ACC112 (cell line): ENCODE results near the gene TEX26.

ENCODE experiments used
- H2AFZ ChIP-seq: fragments of 200-600 bp; sonication (generic); one replicate; pipeline ENCODE4 v1.6.0; 2017; ENCODE audit warnings: antibody characterized with exemption, low read length; ENCODE audit not compliant: unreplicated experiment
- H3K27ac ChIP-seq: fragments of 200-600 bp; sonication (generic); 2 replicates; pipeline ENCODE4 v1.5.1; 2014; ENCODE audit warnings: low read depth, mild to moderate bottlenecking, antibody characterized with exemption, low read length, moderate library complexity
- H3K27me3 ChIP-seq: fragments of 200-600 bp; sonication (generic); 2 replicates; pipeline ENCODE4 v1.6.1; 2014; ENCODE audit warnings: mild to moderate bottlenecking, antibody characterized with exemption, low read length, moderate library complexity, mixed read lengths; ENCODE audit not compliant: insufficient read depth
- H3K36me3 ChIP-seq: fragments of 200-600 bp; sonication (generic); 2 replicates; pipeline ENCODE4 v1.6.1; 2016; ENCODE audit warnings: mild to moderate bottlenecking, antibody characterized with exemption, low read length, moderate library complexity, mixed read lengths; ENCODE audit not compliant: insufficient read depth
- H3K4me1 ChIP-seq: fragments of 200-600 bp; sonication (generic); one replicate; pipeline ENCODE4 v1.6.1; 2016; ENCODE audit warnings: low read length, mixed read lengths; ENCODE audit not compliant: insufficient read depth, unreplicated experiment, control insufficient read depth
- H3K4me3 ChIP-seq: fragments of 200-600 bp; sonication (generic); 2 replicates; pipeline ENCODE4 v1.5.1; 2014; ENCODE audit warnings: mild to moderate bottlenecking, low read depth, low read length
- H3K79me2 ChIP-seq: fragments of 200-600 bp; sonication (generic); one replicate; pipeline ENCODE4 v1.6.0; 2016; ENCODE audit warnings: low read length; ENCODE audit not compliant: control insufficient read depth, unreplicated experiment, insufficient read depth

TEX26 gene

GRCh38 chr13:31012655-31013024 is 80.2 kb downstream of the TEX26 start:
- H3K27me3 ChIP-seq, result peaks cover 5% of the 10 kb centered on the region; the same call in 1 of the 2 replicates

GRCh38 chr13:31014456-31014855 is 82.0 kb downstream of the TEX26 start:
- H3K4me3 ChIP-seq, result no peak overlapping the region
- no peaks in the 10 kb centered on the region for H3K36me3 ChIP-seq
- no peaks in the 10 kb centered on the region for H3K4me1 ChIP-seq
- peaks cover 12% of the 10 kb centered on the region; the same call in 1 of the 2 replicates for H3K27me3 ChIP-seq
- no peak overlapping the region for H3K27ac ChIP-seq
- no peak overlapping the region for H2AFZ ChIP-seq
- H3K79me2 ChIP-seq, result no peaks in the 10 kb centered on the region

More at GRCh38 chr13:31012655-31013024, 80.2 kb downstream of the TEX26 start:
- Histone ChIP-seq H2AFZ (no peak overlapping the region), H3K36me3 (no peaks in the 10 kb centered on the region), H3K4me1 (no peaks in the 10 kb centered on the region), H3K4me3 (no peak overlapping the region), H3K27ac (no peak overlapping the region), H3K79me2 (no peaks in the 10 kb centered on the region)

- no peak overlapping the region for H3K27ac ChIP-seq
- H3K79me2 ChIP-seq, result no peaks in the 10 kb centered on the region
- H3K4me1 ChIP-seq, result no peaks in the 10 kb centered on the region
- no peak overlapping the region for H3K4me3 ChIP-seq
- no peaks in the 10 kb centered on the region for H3K36me3 ChIP-seq
- no peak overlapping the region for H2AFZ ChIP-seq
- peaks cover 12% of the 10 kb centered on the region; the same call in 1 of the 2 replicates for H3K27me3 ChIP-seq
Observed at GRCh38 chr13:31015199-31015598, 82.7 kb downstream of the TEX26 start.

- Histone ChIP-seq H2AFZ (no peak overlapping the region), H3K27ac (no peak overlapping the region), H3K4me3 (no peak overlapping the region), H3K4me1 (no peaks in the 10 kb centered on the region), H3K36me3 (no peaks in the 10 kb centered on the region), H3K27me3 (peaks cover 12% of the 10 kb centered on the region; the same call in 1 of the 2 replicates), H3K79me2 (no peaks in the 10 kb centered on the region)
Observed at GRCh38 chr13:31016342-31017325, 84.2 kb downstream of the TEX26 start.

GRCh38 chr13:31018511-31018910 is 86.1 kb downstream of the TEX26 start:
- Histone ChIP-seq H3K79me2 (no peaks in the 10 kb centered on the region), H2AFZ (no peak overlapping the region), H3K4me1 (no peaks in the 10 kb centered on the region), H3K27ac (no peak overlapping the region), H3K27me3 (peaks cover 12% of the 10 kb centered on the region; the same call in 1 of the 2 replicates), H3K4me3 (no peak overlapping the region), H3K36me3 (no peaks in the 10 kb centered on the region)

- Histone ChIP-seq H2AFZ (no peak overlapping the region), H3K4me1 (no peaks in the 10 kb centered on the region), H3K79me2 (no peaks in the 10 kb centered on the region), H3K4me3 (no peak overlapping the region), H3K27me3 (peaks cover 15% of the 10 kb centered on the region; the same call in 1 of the 2 replicates), H3K36me3 (no peaks in the 10 kb centered on the region), H3K27ac (no peak overlapping the region)
Observed at GRCh38 chr13:31020996-31021395, 88.5 kb downstream of the TEX26 start.

GRCh38 chr13:31022288-31022895 is 89.9 kb downstream of the TEX26 start:
- H3K79me2 ChIP-seq, result no peaks in the 10 kb centered on the region
- no peak overlapping the region for H3K4me3 ChIP-seq
- no peaks in the 10 kb centered on the region for H3K4me1 ChIP-seq
- H3K36me3 ChIP-seq, result no peaks in the 10 kb centered on the region
- H3K27ac ChIP-seq, result no peak overlapping the region
- no peak overlapping the region for H2AFZ ChIP-seq
- H3K27me3 ChIP-seq, result peaks cover 13% of the 10 kb centered on the region; the same call in 1 of the 2 replicates

- H3K36me3 ChIP-seq, result no peaks in the 10 kb centered on the region
- H3K4me1 ChIP-seq, result no peaks in the 10 kb centered on the region
- no peaks in the 10 kb centered on the region for H3K79me2 ChIP-seq
- no peak overlapping the region for H2AFZ ChIP-seq
- H3K4me3 ChIP-seq, result no peak overlapping the region
- no peak overlapping the region for H3K27ac ChIP-seq
- peaks cover 7% of the 10 kb centered on the region; the same call in 1 of the 2 replicates for H3K27me3 ChIP-seq
Observed at GRCh38 chr13:31022928-31023530, 90.6 kb downstream of the TEX26 start.
